Panc1 (cell line): ENCODE measurements around the gene ACTL7B.

ENCODE experiments used
- POLR2AphosphoS5 ChIP-seq: IDR thresholded peaks from 2 replicates; pipeline ENCODE4 v1.6.1; 2012; ENCODE audit warnings: mild to moderate bottlenecking, low read depth, low read length, moderate library complexity
- SIN3A ChIP-seq: IDR thresholded peaks from 2 replicates; pipeline ENCODE4 v1.6.1; 2012; ENCODE audit warnings: low read depth, mild to moderate bottlenecking, low read length, moderate library complexity, borderline replicate concordance; ENCODE audit not compliant: insufficient read depth
- TF ChIP-seq, protein P1 (sequence below), 2 experiments: IDR thresholded peaks; 2 replicates each; pipeline ENCODE4 v1.6.1; 2011 to 2012; ENCODE audit warnings: low read depth in 2 of 2, control low read depth in 1 of 2, low read length in 1 of 2, mild to moderate bottlenecking in 1 of 2, moderate library complexity in 1 of 2; ENCODE audit not compliant: insufficient read depth in 1 of 2
- TF ChIP-seq, protein P2 (sequence below): fragments of 450-650 bp; IDR thresholded peaks from 2 replicates; pipeline ENCODE4 v1.5.1; 2017; ENCODE audit warnings: mild to moderate bottlenecking

DNA sequence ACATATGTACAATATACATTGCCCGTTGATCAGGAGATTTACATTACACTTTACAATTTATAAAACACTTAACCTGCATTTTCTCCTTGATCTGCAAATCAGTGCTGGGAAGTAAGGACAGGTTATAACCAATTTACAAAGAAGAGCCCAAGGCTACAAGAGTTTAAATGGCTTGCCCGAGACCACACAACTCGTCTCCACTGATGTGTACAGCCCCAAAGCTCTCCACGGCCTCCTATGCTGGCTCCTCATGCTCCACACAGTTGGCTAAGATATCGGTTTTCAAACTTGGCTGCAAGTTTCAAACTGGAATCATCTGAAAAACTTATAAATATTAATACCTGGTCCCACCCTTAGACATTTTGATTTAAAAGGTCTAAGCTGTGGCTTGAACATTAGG lies 10.3 kb downstream of the ACTL7B start:
- no peak for TF ChIP-seq POLR2AphosphoS5
- TF ChIP-seq, protein P1, sequence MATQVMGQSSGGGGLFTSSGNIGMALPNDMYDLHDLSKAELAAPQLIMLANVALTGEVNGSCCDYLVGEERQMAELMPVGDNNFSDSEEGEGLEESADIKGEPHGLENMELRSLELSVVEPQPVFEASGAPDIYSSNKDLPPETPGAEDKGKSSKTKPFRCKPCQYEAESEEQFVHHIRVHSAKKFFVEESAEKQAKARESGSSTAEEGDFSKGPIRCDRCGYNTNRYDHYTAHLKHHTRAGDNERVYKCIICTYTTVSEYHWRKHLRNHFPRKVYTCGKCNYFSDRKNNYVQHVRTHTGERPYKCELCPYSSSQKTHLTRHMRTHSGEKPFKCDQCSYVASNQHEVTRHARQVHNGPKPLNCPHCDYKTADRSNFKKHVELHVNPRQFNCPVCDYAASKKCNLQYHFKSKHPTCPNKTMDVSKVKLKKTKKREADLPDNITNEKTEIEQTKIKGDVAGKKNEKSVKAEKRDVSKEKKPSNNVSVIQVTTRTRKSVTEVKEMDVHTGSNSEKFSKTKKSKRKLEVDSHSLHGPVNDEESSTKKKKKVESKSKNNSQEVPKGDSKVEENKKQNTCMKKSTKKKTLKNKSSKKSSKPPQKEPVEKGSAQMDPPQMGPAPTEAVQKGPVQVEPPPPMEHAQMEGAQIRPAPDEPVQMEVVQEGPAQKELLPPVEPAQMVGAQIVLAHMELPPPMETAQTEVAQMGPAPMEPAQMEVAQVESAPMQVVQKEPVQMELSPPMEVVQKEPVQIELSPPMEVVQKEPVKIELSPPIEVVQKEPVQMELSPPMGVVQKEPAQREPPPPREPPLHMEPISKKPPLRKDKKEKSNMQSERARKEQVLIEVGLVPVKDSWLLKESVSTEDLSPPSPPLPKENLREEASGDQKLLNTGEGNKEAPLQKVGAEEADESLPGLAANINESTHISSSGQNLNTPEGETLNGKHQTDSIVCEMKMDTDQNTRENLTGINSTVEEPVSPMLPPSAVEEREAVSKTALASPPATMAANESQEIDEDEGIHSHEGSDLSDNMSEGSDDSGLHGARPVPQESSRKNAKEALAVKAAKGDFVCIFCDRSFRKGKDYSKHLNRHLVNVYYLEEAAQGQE (IDR thresholded peaks at IDR 0.05; ENCODE audit: insufficient read depth in 1 of 2, low read depth in 2 of 2, low read length in 1 of 2), result no peak
- TF ChIP-seq, protein P2, sequence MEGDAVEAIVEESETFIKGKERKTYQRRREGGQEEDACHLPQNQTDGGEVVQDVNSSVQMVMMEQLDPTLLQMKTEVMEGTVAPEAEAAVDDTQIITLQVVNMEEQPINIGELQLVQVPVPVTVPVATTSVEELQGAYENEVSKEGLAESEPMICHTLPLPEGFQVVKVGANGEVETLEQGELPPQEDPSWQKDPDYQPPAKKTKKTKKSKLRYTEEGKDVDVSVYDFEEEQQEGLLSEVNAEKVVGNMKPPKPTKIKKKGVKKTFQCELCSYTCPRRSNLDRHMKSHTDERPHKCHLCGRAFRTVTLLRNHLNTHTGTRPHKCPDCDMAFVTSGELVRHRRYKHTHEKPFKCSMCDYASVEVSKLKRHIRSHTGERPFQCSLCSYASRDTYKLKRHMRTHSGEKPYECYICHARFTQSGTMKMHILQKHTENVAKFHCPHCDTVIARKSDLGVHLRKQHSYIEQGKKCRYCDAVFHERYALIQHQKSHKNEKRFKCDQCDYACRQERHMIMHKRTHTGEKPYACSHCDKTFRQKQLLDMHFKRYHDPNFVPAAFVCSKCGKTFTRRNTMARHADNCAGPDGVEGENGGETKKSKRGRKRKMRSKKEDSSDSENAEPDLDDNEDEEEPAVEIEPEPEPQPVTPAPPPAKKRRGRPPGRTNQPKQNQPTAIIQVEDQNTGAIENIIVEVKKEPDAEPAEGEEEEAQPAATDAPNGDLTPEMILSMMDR, result no peak
- no peak for TF ChIP-seq SIN3A
